Jurkat, Clone E6-1 (cell line): ENCODE measurements around the gene PAPSS2.
A peak's percentile ranks its signal among the peaks of the same experiment; 100 is the strongest.
"Not testable (repeated sequence)": the region's sequence is repeated elsewhere in the genome, so short reads cannot be mapped to it uniquely, and the experiment has no call there.

ENCODE experiments used
- DNase-seq: peaks from one replicate; pipeline ENCODE4 v3.0.0-alpha.2; 2011; ENCODE audit warnings: low read depth, low spot score
- H3K4me3 ChIP-seq: 2 replicates; pipeline ENCODE4 v1.5.1; 2011; ENCODE audit warnings: mild to moderate bottlenecking, low read length, control low read depth, moderate library complexity

Gene PAPSS2

GRCh38 chr10:87639493-87639892, 20.2 kb upstream of the PAPSS2 start:
- no peak overlapping the region for H3K4me3 ChIP-seq
- DNase-seq = no peak

DNA sequence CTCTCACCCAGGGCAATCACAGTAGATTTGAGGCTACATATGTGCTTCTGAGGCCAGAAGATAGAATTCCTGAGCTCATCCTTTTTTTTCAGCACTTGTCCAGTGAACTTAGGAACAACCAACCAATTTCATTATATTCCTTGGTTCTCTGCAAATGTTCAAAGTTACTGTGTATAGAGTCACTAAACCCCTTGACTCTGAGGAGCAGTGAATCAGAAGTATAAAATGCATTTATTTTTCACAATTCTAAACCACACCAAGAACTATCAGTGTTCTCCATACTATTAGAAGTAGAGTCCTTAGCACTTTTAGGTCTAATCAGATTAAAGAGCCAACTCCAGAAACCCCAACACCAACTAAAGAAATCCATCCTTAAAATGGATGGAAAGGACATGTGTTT, 19.6 kb upstream of the PAPSS2 start:
- DNase-seq = no peak
- no peak overlapping the region for H3K4me3 ChIP-seq

GRCh38 chr10:87642486-87642885, 17.2 kb upstream of the PAPSS2 start:
- H3K4me3 ChIP-seq = no peak overlapping the region
- no peak for DNase-seq

DNA sequence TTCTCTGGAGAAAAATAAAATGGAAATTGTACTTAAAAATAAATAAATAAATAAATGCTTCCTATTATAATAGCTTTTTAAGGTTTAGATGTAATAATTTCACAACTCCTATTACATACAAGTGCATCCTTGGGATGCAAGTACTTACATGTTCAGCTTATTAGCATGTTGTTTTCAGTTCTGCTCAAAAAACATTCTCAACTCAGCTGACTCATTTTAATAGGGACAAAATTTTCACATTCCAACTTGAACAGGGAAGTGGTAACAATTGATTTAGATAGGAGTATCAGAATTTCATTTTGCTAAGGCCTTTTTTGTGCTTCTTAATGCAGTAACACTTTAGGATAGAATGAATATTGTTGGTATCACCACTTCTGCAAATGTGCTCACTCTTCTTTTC, 16.7 kb upstream of the PAPSS2 start:
- no peak overlapping the region for H3K4me3 ChIP-seq
- no peak for DNase-seq

DNA sequence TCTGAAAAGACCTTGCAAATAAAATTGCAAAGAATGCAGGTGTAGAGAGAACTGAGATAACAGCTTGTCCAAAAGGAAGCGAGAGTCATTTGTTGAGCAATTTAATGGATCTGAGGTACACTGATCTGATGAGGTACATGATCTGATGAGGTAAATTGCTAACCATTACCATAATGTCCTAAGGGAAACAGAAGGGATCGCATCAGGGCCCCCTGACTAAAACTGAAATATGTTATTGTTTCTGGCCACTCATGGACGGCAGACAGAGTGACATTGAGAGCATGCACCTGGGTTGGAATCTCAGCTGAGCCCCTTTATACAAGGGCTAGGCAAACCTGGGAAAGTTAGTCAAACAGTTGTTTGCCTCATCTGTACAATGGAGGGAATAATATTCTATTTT, 15.8 kb upstream of the PAPSS2 start:
- H3K4me3 ChIP-seq = no peak overlapping the region

GRCh38 chr10:87644500-87644899, 15.2 kb upstream of the PAPSS2 start:
- DNase-seq, H3K4me3 ChIP-seq: not testable (repeated sequence)

More for the DNA sequence above, 15.8 kb upstream of the PAPSS2 start:
- DNase-seq = no peak

DNA sequence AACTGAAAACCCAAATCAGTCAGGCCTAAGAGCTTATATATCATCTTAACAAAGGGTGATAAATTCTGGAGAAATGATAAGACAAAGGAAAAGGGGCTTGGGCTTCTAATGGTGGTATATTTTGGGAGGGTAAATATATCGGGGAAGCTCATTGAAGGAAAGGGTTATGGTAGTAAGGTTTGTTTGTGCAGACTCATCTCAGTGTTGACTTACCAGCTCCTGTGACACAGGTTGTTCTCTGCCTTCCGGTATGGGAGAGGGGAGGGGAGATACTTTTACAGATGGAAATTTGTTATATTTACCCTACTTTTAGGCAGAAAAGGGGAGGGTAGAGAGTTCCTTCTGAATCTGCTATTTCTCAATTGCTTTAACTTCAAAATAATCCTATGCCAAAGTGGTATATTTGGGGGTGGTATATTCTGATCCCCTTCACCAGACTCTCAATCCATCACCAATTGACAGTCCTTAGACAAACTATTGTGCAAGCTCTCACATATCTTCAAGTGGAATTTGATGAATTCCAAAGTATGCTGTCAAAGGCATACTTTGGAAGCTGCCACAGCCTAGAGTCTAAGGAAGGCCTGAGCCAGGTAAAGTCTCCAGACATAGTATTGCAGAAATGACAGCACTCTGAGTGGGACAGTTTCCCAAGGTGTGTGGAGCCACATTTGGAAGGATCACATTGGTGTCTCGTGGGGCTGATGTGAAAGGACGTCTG, 13.3 kb upstream of the PAPSS2 start:
- DNase-seq = no peak
- H3K4me3 ChIP-seq = no peak overlapping the region

- DNase-seq = no peak
- H3K4me3 ChIP-seq = no peak overlapping the region
These were observed 12.7 kb upstream of the PAPSS2 start for GRCh38 chr10:87646935-87647334.

DNA sequence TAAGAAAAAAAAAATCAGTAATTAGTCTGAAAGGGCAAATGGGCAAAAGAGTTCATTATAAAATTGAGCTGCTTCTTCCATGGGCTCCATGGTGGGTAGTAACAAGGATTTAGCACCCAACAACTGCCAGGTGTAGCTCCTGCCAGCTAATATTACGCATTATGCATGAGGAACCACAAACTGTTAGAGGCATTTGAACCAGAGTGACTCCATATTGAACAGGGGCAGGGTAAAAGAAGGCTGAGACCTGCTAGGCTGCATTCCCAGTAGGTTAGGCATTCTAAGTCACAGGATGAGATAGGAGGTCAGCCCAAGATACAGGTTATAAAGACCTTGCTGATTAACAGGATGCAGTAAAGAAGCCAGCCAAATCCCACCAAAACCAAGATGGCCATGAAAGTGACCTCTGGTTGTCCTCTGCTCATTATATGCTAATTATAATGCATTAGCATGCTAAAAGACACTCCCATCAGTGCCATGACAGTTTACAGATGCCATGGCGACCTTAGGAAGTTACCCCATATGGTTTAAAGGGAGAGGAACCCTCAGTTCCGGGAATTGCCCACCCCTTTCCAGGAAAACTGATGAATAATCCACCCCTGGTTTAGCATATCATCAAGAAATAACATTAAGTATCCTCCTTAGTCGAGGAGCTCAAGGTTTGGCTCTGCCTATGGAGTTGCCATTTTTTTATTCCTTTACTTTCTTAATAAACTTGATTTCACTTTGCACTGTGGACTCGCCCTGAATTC, 8.7 kb upstream of the PAPSS2 start:
- DNase-seq = no peak

DNA sequence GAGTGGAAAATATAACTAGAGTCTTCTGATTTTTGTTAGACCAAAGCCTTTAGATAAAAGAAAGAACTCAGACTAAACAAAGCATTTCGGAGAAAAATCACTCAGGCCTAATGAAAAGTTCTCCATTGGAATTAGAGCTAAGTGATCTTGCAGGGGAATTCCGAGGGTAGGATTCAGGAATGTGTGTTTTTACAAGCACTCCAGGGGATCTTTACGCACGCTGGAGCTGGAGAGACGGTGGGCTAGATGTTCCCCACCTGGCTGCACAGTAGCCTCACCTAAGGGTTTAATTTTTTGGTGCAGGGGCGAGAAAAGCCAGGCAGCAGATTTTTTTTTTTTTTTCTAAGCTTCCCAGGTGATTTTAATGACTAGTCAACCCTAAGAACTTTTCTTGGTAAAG, 7.9 kb upstream of the PAPSS2 start:
- no peak for DNase-seq
- H3K4me3 ChIP-seq = no peak overlapping the region

More for the DNA sequence above, 8.7 kb upstream of the PAPSS2 start:
- no peak overlapping the region for H3K4me3 ChIP-seq

DNA sequence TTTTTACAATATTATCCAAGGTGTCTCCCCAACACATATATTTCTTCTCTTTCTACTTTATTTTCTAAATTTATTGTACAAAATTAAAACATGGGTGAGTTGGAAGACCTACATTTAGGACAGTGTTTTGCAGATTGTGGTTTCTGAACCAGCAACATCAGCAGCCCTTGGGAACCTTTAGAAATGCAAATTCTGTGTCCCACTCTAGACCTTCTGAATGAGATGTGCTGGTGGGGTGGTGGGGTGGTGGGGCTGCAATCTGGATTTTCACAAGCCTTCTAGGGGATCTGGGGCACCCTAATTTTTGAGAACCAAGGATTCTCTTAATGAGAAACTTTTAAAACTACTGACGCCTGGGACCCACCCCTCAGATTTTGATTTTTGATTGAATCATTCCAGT, 7.4 kb upstream of the PAPSS2 start:
- DNase-seq = no peak
- no peak overlapping the region for H3K4me3 ChIP-seq

GRCh38 chr10:87654212-87654611, 5.5 kb upstream of the PAPSS2 start:
- no peak overlapping the region for H3K4me3 ChIP-seq
- DNase-seq = no peak

GRCh38 chr10:87656431-87657072, 3.1 kb upstream of the PAPSS2 start:
- DNase-seq = peak; percentile 35
- H3K4me3 ChIP-seq = no peak overlapping the region

DNA sequence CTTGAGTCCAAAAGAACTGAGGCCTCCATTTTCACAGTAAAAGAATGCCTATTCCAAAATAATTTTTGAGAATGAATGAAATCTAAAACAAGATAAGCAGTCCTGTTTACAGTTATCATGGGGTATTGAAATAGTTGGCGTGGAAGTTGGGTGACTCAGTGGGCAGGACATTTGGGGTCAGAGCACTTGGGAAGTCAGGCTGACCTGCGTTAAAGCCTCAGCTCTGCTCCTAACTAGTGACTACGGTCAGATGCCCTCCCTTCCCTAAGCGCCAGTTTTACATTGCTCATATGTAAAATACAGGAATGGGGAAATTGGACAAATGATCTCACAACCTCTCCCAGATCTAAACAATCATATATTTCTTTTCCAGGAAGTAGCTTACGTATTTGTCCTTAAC, 2.3 kb upstream of the PAPSS2 start:
- H3K4me3 ChIP-seq = no peak overlapping the region
- no peak for DNase-seq

DNA sequence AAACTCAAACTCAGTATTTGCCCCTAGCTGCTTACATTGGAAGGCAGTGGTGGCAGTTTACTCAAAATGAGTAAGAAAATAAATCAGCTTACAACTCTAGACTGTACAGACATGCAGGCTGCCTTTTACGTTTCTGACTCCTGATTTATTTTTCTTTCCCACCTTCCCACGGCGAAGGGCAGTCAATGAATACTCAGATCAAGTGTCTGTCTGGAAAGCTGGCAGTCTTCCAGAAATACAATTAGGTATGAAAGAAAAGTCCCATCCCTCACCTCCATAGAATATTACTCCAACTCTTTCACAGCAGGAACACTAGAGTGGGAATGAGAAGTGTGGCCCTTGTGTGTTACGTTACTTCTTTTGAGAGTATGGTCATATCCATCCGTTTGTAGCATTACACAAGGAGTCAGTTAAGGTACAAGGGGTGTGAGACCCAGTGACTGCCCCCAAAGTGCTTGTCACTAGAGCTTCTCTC, 1.3 kb upstream of the PAPSS2 start:
- no peak for DNase-seq
- H3K4me3 ChIP-seq = no peak overlapping the region

- H3K4me3 ChIP-seq = no peak overlapping the region
- DNase-seq = no peak
These were observed 671 bp upstream of the PAPSS2 start for GRCh38 chr10:87658858-87659555.

GRCh38 chr10:87660484-87661133, 931 bp downstream of the PAPSS2 start:
- H3K4me3 ChIP-seq = peak overlapping the region; percentile 42
- DNase-seq = no peak

- no peak for DNase-seq
- H3K4me3 ChIP-seq = no peak overlapping the region
These were observed 2.4 kb downstream of the PAPSS2 start for GRCh38 chr10:87661861-87662785.
